HG03469 (cell line): Measurements from ENCODE around the gene HSF5.
A peak's percentile ranks its signal among the peaks of the same experiment; 100 is the strongest.

Experiments
- ATAC-seq: cut with Tn5 transposase; IDR thresholded peaks from one replicate; pipeline ENCODE4 v1.9.1; 2021; ENCODE audit warnings: mild to moderate bottlenecking, moderate library complexity, moderate number of reproducible peaks; ENCODE audit not compliant: unreplicated experiment

HSF5 gene, protein sequence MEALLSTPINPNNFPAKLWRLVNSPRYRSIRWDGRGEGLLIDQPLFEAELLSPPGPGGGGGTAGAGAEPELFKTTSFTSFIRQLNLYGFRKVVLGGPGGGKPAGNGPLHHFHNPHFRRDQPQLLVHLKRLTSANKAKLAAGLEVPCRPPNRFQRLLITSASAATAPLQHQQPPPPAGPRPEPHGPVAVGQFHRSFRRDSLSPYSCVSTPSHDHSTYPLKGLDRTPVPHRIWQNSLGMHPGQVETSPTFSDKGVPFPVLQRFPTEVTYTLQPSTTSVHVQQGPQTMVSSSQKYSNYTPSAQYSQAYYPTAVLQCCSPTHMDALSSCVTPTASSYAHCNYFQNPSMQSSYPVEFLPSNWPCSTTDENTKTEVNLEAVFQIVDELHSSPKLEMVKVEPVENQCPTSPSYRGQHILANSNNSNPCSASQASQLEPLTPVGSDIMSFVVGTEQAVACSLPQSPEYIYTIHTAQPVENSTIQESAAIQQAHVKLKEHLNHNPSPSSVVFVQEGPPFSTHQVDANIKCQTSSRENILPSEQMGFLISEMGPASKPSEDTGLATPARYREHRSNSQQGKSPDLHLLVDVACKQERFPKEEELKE

DNA sequence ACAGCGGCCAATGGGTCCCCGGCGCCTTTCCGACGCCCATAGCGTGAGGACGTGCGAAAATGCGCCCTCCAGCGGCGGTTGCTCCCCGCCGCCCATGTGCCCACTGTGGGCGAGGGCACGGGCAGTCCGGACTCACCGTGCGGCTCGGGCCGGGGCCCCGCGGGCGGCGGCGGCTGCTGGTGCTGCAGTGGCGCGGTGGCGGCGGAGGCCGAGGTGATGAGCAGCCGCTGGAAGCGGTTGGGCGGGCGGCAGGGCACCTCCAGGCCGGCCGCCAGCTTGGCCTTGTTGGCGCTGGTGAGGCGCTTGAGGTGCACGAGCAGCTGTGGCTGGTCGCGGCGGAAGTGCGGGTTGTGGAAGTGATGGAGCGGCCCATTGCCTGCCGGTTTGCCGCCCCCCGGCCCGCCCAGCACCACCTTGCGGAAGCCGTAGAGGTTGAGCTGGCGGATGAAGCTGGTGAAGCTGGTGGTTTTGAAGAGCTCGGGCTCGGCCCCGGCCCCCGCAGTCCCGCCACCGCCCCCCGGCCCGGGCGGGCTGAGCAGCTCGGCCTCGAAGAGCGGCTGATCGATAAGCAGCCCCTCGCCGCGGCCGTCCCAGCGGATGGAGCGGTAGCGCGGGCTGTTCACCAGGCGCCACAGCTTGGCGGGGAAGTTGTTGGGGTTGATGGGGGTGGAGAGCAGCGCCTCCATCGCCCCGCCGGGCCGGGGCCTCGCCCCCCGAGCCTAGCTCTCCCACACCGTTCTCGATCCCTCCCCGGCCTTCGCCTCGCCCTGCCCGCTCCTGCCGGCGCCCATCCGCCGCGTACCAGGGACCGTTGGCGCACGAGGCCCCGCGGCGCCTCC is at the start of gene HSF5:
Gene HSF5 (minus strand): TSS at position 820 of the 839 bp plus-strand sequence. CDS start 134 bp downstream, at position 686.
- ATAC-seq = no peak

DNA sequence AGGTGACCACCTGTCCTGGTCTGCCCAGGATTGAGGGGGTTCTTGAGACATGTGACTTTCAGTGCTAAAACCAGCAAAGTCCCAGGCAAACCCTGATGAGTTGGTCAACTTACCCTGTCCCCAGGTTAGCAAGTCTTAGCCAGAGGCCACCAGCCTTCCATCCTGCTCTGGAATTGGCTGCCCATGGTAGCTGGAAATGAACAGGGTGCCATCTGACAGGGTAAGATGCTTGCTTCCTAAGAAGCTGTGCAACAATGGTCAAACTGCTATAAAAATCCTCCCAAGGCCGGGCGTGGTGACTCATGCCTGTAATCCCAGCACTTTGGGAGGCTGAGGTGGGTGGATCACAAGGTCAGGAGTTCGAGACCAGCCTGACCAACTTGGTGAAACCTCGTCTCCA is 49.1 kb upstream of the HSF5 start:
- no peak for ATAC-seq

DNA sequence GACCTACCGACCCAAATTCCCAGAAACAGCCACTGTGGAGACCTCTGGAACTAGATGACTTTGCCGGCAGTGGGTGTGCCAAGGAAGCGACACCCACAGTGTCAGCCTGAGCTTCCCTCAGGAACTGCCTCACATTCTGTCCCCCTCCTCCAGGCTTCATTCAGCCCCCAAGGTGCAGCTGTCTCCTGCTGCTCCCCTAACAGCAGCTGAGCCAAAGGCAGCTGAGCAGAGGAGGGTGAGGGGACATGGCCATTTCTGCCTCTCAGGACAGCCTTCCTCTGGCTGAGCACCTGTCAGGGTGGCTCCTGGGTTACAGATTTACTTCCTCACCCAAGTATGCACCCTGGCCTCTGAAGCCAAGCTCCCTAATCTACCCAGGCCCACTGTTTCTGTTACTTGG is 48.3 kb upstream of the HSF5 start:
- ATAC-seq = no peak

DNA sequence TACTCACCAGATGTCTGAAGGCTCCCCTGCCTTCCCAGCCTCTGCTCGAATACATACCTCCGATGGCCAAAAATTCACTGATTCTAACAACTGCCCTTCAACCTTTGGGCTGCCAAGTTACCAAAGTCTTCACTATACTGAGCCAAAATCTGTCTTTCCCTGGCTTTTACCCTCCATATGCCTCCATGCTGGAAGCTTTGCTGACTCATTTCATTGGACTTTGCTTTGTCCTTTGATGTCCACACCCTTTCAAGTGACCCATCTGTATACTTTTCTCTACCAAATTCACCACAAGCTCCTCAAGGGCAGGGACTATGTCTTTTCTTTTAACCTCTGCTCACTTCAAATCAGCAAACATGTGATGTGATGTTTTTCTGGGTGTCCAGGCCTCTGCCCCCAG is 47.2 kb upstream of the HSF5 start:
- no peak for ATAC-seq

DNA sequence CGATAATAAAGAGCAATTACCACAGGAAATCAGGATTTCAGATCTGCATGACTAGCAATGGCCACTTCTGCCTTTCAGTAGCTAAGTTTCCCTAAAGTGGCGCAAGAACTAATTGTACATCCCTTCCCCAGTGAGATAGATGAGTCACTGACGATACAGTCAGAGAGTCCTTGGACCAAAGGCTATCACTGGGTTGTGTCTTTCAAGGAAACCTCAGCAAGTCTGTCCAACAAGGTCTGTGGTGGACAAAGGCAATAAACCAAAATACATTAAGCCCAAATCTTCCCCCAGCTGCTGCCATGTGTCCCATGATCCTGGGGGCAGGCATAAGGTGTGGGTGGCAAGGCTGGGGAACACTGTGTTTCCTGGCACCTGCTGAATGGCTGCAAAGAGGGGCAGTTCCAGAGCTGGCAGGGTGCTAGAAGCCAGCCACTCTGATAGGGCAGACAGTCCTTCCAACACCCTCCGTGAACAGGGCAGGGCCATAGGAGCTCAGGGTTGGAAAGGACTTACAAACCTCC is 46.8 kb upstream of the HSF5 start:
- no peak for ATAC-seq

DNA sequence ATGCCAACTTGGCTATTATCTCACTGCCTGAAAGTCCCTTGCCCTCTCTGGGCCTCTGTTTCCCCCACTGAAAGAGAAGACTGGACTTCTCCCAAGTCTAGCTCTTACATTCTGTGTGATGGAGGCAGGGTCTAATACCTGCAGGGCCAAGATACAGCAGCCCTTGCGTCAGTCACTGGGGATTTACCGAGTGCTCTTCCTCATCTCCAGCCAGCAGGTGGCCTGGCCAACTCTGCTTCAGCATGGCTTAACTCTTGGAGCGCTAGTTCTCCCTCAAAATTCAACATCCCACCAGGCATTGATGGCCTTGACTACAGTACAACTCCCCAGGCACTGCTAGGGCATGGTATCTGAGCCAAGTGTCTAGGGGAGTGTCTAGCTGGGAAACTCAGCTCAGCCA is 46.1 kb upstream of the HSF5 start:
- no peak for ATAC-seq

DNA sequence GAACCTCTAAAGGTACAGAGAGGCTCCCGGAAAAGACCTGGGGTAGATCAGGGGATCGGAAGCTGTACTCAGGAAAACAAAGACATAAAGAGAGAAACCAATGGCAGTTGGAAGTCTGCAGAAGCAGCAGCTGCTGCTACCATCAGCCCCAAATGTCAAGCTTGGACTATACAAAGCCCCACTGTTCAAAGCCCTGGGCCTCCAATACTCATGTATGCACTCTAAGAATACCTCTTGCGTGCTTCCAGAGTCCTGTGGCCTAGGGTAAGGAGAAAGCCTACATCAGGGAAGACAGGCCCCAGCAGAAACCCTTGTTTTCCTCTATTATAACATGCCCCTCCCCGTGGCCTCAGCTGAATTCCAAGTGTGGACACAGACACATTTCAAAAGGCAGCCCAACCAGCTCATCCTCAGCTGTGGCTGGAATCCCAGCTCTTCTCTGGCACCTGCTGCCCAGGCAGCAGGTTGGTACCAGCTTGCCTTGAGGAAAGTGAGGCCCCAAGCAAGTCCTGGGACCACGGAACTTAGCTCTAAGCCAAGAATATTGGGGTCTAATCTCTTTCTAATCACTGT is 45.5 kb upstream of the HSF5 start:
- ATAC-seq = no peak

DNA sequence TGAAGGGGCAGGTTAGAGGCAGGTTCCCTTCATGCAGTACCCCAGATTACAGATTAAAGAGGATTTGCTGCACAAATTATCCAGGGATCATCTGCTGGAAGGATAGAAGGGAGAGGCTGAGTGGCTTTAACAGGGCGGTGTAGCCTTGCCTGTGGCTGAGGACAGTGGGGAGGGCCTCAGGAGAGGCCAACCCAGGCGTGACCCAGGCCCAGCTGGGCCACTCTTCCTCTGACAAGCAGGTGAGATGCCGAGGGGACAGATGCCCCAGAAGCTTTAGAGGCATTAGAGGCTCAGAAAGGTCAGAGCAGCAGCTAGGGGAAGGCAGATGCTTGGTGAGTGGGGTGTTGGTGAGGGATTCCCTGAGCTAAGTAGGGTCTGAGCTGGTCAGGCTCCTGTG is 44.3 kb upstream of the HSF5 start:
- ATAC-seq = no peak

DNA sequence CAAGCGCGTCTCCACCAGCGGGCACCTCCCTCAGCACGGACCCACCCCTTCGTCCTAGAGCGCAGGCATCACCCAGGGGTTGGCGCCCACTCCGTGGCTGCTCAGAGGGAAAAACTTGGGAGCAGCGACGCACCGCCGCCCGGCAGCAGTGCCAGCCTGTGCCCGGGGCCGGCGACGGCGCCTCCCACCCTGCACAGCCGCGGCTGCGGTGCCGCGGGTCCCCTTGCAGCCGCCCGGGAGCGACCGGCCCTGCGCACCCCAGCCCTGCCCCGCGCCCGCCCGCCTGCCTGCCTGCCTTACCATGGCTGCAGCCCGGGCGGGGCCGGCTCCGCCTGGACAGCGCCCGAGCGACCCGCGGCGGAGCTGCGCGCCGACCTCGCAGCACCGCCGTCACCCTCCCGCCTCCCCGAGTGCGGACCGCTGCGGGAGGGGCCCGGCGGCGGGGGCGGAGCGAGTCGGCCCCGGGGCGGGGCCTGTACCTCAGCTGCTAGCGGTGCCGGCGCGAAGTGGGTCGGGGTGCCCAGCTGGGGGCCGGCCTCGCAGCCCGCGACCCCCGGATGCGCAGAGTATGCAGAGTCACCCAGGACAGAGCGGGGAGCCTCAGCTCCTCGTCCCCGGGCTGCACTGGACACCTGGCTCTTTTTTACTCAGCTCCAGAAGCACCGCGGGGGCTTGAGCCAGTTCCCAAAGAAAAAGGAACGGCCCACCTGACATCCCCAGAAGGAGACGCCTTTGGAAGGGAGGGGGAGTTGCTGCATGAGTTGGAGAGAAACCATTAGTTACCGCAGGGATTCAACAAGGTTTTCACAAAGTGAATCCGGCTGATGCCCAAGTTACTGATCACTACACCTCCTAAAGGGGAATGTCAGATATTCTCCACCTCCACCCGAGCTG is 43.7 kb upstream of the HSF5 start:
- ATAC-seq = no peak

DNA sequence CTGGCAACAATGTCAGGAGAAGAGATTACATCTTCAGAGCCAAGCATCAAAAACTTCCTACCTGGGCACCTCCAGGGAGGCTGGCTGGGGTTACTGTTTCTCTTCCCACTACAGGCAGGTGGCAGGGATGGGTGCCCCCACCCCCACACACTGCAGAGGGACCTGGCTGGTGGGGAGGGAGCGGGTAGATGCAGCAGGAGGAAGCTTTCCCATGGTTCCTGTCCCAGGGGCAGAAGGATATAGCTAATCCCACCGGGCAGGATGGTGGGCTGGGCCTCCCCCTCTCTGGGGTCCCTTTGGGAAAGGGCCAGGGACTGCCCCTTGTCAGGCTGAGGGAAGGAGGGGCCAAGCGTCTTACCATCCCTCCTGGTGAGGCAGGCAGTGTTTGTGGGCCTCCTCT is 42.9 kb upstream of the HSF5 start:
- no peak for ATAC-seq

DNA sequence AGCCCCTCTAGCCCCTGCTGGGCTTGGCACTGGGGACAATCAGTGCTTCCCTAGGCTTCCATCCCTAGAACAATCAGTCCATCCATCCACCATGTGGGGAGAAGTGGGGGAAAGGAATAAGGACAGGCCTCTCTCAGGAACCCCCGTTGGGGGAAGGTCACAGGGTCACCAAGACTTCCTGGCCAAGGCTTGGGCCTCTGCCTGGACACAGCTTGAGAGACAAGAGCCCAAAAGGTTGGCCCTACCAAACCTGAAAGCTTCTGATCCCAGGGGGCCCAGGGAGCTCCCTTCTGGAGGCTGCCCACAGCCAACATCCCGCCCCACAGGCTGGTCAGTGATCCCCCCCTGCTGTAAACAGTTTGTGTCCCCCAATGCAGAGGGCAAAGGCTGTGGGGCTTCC is 42.4 kb upstream of the HSF5 start:
- no peak for ATAC-seq

DNA sequence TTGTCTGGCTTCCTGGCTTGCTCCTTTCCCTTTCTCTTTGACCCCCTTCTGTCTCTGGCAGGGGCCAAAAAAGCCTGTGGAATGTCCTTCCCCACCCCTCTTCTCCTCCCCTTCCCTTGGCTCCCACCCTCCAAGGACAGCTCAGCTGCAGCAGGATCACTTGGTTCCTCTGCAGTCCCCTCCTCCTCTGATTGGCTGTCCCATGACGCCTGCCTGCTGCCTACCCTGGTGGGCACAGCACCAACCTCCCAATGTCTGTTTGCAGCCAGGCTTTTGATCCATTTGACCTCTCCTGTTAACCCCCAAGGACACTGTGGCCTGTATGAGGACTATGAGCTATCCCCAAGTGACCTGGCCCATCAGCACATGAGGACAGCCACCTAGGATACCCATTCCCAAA is 41.1 kb upstream of the HSF5 start:
- ATAC-seq = no peak

DNA sequence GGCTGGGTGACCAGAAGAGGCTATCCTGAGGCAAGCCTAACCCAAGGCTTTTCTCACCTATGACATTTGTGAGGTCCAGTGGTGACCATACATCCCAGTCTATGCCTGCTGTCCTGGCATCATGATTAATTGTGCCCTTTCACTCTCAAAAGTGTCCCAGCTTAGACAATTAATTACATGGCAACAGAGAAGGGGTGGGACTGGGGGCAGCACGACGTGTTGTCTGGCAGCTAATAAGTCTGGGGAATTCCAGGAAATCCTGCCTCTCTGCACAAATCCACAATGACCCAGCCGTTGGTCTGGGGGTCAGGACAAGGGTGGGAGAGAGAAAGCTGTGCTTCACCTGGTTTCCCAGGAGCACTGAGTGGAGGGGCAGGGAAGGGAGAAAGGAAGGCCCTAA is 40.2 kb upstream of the HSF5 start:
- no peak for ATAC-seq

DNA sequence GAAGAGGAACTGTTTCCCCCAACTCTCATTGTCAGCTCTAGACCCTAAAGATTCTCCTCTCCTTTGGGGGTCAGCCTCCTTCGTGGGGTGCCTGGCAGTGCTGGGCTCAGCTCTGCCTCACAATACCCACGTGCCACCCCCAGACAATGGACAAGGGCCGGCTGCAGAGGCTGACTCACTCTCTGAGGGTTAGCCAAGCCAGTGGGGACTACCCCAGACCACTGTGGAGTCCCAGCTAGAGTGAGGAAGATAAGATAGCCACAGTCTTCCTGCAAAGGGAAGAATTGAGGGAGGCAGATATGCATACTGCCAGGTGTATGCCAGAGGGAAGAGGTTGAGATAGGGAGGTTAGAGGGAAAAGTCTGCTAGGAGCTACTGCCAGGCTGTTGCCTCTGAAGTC is 39.7 kb upstream of the HSF5 start:
- ATAC-seq = no peak

DNA sequence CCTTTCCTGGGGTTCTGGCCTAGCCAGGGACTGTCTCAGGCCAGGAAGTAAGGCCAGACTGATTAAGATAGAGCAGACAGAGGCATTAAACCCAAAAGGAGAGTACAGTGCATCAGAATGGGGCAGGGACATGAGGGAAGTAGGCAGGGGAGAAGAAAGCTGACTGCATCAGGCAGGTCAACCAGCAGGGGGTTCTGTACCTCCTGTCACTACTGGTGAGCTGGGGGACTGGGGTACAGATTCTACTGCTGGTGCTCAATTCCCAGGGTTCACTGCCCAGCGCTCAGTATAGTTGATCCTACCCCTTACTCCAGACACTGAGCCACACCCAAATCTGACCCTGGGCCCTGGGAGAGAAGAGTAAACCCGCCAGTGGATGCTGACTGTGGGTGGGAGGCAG is 39.1 kb upstream of the HSF5 start:
- ATAC-seq = no peak

DNA sequence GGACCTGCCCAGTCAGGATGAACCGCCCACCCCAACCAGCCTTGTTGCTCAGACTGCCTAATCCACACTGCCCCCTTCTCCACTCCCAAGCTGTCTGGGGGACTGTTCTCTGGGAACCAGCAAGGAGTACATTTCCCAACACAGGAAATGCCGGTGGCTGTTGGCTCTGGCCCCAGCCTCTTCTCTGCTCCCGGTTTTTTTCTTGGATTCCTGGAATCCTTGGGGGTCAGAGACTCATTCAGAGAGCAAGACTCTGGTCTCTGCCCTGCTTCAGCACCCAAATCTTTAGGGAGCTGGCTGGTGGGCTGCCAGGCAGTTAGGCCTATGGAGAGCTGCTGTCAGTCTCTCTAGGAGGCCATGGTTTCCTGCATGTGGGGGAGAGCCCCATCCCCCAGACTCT is 37.0 kb upstream of the HSF5 start:
- ATAC-seq = no peak

DNA sequence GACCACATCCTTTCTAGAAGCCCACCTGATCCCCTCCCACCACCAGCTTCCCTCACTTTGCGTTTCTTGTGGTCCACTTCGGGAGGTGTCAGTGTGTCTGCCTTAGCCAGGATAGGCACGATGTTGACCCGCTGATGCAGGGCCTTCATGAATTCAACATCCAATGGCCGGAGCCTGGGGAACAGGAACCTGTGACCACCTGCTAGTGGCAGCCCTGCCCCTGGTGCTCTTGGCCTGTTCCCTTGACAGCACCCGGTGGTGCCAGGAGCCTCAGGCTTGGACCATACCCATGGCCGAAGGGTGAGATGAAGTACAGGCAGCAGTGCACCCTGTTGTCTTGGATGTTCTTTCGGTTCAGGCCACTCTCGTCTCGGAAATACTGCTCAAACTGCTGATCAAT is 33.5 kb upstream of the HSF5 start:
- no peak for ATAC-seq

DNA sequence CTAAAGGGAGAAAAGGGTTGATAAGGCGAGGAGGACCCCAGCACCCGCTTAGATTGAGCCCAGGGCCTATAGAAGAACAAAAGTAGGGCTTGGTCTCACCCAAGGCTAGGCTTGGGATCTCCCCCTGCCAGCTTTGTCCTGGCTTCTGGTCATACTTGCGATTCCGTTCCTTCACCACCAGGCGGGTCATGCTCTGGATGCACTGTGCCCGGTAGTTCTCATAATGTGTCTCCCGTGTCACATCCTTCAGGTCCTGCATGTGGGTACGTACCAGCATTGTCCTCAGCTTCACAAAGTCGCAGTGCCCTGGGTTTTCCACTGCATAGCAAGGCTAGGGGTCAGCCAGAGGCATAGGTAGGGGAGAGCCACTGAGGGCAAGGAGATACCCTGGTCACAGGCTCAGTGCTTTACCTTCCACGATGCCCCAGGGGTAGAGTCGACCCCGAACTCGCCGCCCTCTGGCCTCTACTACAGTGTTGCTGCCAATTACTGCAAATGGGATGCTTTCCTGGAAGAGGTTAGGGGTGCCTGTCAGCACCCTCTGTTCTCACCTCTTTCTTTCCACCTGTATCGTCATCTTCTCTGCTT is 32.7 kb upstream of the HSF5 start:
- no peak for ATAC-seq

DNA sequence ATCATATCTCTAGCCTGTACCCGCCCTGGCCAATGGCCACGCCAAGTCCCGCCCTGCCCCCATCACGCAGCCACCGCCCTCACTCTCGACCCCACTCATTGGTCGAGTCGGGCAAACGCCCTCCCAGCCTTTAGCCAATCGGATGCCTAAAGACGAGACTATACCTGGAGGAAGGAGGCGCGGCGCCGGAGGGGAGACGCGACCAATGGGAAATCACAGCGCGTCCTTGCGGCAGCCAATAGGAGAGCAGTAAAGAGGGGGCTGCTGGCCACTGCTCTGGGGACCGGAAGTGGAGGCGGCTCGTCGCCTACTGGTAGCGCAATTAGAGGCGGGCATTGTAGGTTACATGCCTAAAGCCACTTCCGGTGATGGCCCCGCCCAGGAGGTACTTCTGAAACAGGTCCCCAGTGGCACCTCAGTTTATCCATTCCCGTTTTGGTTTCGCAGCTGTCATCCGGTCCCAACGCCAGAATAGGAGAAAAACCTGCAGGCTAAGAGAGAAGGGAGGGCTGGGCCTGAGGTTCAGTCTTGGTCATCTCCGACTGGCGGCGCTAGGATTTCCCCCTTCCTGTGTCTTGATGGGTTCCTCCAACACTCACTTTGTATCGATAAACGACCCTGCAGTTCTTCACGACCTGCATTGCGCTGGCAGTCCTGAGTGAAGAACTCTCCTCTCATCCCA is 29.9 kb upstream of the HSF5 start:
- peak; percentile 78 for ATAC-seq
